NCI-H446 treated with DMSO at 0.1 percent for 48 hours (cell line): ENCODE data around the gene IL37.
"Not testable (repeated sequence)": the region's sequence is repeated elsewhere in the genome, so short reads cannot be mapped to it uniquely, and the experiment has no call there.

Experiments used
- DNase-seq: peaks from one replicate; lab custom pipeline; 2025; lab: John Stamatoyannopoulos, UW

The IL37 gene

DNA sequence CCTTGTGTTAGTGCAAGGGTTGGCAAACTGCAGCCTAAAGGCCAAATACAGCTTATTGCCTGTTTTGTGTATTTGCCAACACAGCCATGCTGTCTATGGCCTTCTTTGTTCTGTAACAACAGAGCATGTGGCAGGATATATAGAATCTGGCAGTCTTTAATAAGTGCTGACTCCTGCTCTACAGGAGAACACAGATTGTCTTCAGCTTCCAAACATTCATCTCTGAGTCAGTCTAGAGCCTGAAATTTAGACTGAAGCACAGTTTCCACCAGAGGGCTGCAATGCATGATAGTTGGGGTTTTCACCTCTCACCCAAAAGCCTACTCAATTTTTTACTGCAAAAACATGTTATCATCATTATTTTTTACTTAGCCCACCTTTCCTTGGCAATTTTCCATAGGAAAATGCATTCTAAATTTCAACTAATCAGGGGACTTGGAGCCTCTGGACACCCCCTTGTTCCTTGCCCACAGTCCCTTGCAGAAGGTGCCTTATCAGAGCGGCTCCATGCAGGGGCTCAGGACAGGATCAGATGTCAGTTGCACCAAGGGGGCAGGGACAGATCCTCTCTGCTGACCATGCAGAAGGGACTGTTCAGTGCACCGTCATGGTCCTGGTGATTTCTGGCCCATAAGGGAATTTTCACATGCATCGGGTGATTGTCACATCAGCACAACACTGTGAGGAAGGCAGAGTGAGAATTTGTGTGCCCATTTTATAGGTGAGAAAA, 12.4 kb downstream of the IL37 start:
- DNase-seq: no peak

DNA sequence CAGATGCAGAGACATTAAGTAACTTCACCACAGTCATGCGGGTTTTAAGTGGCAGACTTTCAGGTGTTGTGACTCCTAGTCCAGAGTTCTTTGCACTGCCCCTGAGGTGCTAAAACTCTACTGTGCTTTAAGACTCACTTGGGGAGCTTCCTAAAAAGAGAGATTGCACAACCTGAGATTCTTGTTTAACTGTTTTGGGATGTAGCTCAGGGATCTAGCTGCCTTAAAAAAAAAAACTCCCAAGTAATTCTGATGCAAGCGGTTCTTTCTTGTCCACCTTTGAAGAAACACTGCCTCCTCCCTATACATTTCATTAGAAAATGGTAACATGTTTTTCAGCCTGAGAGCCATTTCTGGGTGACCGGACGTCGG, 13.0 kb downstream of the IL37 start:
- DNase-seq: no peak

DNA sequence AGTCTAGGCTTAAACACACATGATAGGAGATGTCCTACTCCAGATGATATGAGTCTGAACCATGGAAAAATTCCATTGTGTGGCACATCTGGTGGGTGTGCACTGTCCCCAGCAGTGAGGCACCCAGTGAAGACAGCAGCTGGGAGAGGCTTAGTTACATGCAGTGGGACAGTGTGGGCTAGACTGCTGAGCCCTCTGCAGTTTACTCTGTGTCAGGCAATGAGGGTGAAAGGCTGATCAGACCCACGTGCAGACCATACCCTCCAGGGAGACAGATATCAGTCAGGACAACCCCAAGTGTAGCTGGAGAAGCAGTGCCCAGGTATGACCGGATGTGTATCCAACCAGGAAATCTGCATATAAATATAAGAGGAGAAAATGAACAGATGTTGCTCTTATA, 13.4 kb downstream of the IL37 start:
- DNase-seq: no peak

DNA sequence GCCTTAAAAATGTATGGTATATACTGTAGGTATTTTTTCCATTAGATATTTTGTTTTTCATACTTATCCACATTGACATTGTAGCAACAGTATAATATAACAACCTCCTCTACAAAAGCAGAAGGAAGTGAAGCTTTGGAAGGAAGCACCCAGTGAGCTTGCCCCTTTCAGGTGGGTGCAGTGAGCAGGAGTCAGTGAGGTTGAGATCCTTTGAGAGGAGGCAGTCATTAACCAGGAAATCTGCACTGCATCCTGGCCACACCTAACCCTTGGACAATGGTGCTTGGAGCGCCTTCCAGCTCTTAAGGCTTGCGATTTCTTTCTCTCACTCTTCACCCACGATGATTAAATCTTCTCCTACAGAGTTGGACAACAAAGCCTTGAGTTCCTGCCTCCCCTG, 13.9 kb downstream of the IL37 start:
- no peak for DNase-seq

DNA sequence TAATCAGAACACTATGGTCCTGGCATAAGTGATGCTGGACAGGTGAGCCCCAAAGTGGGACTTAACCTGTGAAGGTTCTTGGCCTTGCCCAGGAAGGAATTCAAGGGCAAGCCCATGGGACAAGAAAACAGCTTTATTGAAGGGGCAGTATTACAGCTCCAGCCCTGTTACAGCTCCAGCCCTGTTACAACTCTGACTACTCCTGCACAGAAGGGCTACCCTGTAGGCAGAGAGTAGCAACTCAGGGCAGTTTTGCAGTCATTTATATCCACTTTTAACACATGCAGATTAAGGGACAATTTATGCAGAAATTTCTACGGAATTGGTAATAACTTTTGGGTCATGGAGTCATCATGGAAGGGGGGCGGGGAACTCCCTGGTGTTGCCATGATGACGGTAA, 15.7 kb downstream of the IL37 start:
- DNase-seq: no peak

DNA sequence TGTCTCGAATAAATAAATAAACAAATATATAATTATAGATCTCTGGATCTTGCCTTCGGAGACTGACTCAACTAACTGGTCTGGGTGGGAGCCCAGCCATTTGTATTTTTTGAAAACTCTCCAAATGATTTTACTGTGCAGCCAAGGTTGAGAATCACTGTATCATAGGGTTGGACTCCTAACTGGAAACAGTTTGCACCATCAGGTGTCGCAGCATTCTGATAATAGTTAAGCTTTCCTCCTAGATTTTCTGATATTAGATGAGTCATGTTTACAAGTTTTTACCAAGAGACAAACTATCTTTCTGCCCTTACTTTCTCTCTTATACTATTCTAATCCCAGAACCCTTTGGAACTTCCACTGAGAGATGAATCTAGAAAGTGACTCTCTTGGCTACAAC, 16.8 kb downstream of the IL37 start:
- no peak for DNase-seq

DNA sequence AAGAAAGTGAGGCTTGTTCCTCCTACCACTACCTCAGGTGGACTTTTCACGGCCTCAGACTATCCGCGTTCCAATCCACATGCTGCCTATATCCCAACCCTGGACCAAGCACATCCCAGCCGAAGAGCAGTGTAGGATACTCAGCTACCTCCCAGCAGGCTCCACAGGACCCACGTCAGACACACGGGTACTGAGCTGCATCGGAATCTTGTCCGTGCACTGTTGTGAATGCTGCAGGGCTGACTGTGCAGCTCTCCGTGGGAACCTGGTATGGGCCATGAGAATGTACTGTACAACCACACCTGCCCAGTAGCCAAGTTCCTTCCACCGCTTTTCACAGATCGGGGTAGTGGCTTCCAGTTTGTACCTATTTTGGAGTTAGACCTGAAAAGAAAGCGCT, 22.3 kb downstream of the IL37 start:
- DNase-seq: no peak

DNA sequence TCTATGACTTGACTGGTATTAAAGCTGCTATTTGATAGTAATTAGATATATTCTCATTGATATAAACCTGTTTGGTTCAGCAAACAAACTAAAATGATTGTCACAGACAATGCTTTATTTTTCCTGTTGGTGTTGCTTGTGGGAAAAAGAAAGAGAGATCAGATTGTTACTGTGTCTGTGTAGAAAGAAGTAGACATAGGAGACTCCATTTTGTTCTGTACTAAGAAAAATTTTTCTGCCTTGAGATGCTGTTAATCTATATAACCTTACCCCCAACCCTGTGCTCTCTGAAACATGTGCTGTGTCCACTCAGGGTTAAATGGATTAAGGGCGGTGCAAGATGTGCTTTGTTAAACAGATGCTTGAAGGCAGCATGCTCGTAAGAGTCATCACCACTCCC, 23.2 kb downstream of the IL37 start:
- not testable (repeated sequence) for DNase-seq

DNA sequence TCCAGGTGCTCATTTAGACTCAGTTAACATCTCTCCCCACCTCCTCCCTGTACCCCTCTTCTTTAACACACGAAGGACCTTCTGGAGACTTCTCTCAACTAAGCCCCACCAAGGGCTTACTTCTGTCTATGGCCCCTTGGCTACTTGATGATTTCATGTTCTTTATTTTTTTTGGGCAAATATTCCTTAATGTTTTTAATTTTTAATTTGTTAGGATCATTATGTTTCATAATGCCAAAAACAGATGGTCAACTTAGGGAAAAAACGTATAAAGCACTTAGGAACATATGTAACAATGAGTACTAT, 25.9 kb downstream of the IL37 start:
- DNase-seq: no peak

DNA sequence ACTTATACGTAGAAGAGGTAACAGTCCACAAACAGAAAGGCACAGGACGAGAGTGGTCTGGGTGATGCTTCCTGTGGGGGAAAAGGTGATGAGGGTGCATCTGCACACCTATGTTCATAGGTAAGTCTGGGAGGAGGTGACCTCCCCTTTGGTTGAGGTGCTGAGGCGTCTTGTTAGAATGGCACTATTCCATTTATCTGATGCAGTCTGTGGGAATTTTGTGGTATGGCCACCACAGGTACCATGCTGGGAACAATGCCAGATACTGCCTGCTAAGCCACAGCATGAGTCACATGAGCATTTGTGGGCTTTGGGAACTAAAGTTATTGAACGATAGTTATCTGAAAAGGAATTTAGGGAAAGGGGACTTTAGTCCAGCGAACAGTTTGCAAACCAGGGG, 27.9 kb downstream of the IL37 start:
- DNase-seq: no peak

DNA sequence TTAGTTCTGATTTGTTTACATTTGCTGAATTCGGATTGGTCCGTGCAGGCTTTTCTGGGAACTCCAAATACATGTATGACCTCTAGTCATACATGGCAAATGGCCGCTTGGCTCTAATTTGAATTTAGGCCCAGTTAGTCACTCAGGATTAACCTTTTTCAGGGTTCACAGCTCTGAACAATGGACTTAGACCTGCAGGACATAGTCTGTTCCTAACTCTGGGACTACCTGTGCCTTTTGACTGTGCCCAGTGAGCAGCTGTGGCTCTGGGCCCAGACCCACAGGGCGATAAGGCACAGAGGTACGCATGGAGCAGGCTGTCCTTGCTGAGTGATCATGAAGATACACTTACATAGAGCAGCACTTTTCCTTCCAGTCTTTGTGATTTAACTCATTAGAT, 28.5 kb downstream of the IL37 start:
- DNase-seq: no peak

DNA sequence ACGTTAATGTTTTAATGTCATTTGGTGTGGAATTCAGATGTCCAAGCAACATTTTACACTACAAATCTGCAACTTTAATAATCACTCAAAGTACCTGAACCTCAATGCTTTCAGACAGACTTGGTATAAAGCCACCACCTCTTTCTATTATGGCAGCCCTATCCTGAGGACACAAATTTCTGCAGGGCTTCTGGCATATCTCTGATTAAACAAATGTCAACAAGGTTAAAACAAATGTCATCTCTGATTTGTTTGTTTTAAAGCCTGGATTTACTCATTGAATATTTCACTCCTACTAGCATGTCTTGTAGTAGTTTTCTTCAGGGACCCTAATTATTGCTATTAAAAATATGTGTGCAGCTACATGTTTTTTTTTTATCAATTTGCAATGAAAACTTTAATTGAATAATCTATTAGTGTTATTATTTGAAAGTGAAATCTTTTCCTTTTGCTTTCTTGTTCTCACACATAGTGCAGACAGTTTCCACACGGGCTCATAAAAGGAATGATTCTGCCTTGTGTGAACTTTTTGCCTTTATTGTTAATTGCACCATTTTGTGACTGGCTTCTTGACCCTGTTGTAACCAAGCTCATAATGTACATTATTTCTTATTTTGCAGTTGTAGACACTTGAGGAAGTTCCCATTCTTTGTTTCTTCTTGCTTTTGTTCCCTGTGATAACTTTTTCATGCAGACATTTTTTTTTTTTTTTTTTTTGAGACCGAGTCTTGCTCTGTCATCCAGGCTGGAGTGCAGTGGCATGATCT, 30.1 kb downstream of the IL37 start:
- DNase-seq: no peak

DNA sequence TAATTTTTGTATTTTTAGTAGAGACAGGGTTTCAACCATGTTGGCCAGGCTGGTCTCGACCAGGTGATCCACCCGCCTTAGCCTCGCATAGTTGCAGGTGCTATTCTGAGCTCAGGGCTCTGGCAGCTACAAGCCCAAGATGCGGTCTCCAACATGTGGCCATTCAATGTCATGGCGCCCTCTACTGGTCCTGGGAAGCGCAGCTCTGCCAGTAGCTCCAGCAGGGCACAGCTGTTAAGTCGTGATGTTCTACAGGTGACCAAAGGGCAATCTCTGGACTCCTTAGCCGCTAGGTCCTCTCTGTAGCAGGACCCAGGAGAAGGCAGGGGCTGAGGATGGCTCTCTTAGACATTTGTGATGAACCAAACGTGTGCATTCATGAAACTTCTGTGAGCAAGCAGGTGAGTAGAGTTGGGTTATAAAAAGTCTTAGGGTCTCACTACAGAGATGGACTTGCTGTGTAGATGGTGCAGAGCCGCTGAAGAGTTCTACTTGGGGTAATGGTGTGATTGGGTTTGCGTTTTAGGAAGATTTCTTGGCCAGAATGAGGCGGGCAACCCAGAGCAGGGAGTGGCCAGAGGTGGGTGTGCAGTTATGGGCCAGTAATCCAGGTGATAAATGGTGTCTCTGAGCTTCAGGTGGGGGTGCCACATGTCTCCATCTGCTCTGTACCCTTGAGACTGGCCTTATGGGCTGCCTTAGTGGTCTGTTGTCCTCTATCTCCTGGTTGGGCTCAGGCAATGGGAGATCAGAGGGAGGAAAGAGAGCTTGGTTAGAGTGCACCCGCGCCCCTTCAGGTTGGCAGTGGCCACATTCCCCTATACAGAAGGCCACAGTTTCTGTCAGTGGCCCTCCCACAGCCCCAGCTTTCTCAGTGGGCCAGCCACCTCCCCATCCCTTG, 31.0 kb downstream of the IL37 start:
- no peak for DNase-seq

DNA sequence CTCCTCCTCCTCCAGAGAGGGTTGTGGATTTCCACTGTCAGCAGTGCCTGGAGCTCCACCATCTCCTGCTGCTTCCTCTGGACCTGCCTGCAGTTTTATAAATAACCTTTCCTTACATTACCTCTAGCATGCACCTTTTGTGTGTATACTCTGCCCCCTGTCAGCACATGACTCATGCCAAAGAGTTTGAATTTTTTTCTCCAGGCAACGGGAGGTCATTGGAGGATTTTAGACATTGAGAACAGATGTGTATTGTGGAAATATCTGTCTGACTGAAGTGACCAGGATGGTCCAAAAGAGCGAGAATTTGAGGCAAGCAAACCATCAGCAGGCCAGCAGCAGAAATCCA, 31.7 kb downstream of the IL37 start:
- no peak for DNase-seq

DNA sequence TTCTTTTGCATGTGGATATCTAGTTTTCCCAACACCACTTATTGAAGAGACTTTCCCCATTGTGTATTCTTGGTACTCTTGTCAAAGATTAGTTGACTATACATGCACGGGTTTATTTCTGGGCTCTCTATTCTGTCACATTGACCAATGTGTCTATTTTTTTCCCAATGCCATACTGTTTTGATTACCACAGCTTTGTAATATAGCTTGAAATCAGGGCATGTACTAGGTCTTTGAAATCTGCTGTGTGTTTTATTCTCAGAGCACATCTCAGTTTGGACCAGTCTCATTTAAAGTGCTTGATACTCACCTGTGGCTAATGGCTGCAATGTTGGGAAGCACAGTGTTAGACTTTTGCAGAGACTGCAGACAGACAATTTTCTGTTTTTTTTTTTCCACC, 34.0 kb downstream of the IL37 start:
- no peak for DNase-seq

DNA sequence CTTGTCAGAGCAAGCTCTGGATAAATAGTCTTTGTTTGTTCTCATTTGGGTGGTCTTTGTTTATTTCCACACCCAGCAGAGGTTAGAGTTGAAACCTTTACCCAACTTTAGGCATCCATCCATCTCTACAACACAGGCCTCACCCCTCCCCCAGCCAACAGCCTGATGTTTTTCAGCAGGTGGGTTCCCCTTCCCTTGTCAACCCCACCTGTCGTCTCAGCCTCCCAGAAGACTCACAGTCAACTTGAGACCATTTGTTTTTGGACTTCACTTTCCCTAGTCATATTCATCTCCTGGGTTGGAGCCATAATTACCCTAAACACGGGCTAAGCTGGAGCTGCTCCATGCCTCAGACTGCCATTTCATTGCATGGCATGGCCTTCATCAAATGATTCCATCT, 35.1 kb downstream of the IL37 start:
- no peak for DNase-seq

DNA sequence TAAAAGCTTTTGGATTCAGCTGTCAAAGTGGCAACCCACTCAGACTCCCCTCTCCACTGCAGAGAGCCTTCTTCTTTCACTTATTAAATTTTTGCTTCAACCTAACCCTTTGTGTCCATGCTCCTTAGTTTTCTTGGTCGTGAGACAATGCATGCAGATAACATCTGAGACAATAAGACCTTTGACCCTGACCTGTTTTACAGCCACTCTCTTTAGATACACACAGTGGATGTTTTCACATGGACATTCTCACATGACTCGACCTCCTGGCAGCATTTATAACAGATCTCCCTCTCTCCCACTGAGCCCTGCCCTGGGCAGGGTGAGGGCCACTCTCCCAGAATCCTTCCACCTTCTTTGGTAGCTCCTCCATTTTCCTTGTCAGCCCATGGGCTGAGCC, 36.4 kb downstream of the IL37 start:
- DNase-seq: no peak

DNA sequence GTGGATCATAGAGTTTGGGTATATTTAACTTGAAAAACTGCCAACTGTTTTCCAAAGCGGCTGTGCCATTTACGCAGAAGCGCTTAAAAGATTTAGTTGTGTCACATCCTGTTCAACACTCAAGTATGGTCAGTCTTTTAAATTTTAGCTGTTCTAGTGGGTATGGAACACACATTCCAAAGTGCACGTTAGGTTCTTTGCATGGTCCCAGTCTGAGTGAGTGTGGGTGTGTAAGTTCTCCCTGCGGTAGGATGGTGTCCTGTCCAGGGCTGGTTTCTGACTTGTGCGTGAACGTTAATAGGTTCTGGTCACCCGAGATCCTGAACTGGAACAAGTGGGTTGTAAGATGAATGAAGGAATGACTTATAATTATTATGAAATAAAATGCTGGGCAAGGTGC, 38.5 kb downstream of the IL37 start:
- no peak for DNase-seq

DNA sequence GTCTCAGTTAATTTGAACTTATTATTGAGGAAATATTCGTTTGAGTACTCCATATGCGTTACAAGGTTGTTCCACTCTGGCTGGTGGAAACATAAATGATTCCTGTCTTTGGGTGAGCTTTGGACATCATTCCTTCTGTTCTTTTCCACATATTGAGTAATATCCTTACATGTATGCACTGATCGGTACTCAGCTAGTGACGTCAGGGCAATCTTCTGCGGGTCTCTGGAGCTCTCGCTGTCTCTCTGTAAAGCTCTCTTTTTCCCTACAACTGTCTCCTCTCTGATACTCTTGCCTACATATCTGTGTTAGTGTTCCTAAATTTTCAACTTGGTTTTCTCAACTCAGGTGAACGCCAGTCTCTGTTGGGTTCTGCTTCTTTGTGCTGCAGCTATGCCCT, 43.4 kb downstream of the IL37 start:
- DNase-seq: no peak

DNA sequence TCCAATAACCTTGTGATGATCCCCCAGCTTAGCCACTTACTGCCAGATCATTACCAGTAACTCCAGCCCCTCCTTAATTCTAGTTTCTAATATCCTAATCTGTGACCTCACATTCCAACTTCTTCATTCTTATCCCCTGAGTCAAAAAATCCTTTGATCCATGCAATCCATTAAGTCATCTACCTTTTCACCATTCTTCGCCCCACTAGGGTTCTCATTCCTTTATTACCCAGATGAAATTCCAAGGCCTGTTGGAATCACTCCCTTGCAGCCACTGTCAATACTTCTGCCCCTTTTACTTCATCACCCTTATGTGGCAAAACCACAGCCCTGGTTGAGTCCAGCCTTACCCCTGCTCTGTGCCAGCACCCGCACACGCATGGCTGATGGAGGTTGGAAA, 46.5 kb downstream of the IL37 start:
- no peak for DNase-seq

DNA sequence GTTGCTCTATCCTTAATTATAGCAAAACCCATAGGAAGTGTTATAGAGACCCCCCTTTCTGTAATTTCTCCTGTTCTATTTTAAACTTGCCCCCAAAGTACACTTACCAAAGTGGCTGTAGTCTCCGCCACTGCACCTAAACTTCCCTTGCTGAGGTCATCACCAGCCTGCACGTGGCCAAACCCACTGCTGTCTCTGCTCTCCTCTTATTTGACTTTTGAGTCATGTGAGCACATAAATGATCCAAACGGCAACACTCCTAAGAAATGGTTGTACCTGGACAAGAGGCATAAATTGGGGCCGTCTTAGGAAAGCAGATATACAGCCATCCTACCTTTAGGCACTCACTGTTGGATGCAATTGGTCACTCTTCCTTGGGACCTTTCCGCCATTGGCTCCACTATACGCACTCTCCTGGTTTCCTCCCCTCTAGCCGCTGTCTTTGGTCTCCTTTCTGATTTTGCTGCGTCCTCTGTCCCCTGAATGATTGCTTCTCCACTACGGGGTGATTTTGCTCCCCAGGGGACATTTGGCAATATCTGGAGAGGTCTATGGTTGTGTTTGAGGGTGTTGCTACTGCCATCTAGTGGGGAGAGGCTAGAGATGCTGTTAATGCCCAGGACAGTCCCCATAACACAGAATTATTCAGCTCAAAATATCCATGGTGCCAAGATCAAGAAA, 47.6 kb downstream of the IL37 start:
- no peak for DNase-seq

DNA sequence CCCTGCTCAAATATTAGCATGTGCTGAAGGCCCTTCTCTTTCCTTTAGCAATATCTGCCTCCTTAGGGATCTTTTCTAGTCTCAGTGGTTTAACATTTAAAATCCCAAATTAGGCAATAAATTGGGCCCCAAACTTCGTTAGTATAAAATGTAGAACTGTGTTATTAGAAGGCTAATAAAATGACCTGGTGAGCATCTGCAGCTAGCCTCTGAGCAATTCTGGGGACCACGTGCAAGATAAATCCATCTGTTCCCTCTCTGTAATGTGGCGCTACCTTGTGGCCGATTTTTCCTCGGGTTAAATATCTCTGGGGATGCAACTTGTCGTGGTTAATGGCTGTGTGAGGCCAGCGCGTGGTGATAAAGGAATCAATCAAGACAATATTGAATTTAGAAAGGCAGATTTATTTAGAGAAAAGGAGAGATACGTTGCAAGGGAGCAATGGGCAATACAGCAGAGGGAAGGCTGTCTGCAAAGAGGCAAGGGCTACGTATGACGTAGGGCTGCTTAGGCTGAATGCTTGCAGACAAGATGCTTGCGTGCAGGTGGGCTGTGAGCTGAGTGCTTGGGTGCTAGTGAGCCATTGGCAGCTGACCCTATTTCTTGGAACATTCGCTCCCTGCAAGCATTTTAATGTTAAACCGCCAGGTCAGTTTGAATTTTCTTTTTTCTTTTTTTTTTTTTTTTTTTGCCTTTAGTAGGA, 48.3 kb downstream of the IL37 start:
- no peak for DNase-seq
